HG02870 (cell line): ENCODE data around the gene SSX4.
A peak's percentile ranks its signal among the peaks of the same experiment; 100 is the strongest.
"Not testable (repeated sequence)": the region's sequence is repeated elsewhere in the genome, so short reads cannot be mapped to it uniquely, and the experiment has no call there.

Source experiments
- ATAC-seq: cut with Tn5 transposase; IDR thresholded peaks from one replicate; pipeline ENCODE4 v1.9.1; 2021; ENCODE audit warnings: mild to moderate bottlenecking, moderate library complexity; ENCODE audit not compliant: unreplicated experiment

SSX4 gene, protein sequence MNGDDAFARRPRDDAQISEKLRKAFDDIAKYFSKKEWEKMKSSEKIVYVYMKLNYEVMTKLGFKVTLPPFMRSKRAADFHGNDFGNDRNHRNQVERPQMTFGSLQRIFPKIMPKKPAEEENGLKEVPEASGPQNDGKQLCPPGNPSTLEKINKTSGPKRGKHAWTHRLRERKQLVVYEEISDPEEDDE

DNA sequence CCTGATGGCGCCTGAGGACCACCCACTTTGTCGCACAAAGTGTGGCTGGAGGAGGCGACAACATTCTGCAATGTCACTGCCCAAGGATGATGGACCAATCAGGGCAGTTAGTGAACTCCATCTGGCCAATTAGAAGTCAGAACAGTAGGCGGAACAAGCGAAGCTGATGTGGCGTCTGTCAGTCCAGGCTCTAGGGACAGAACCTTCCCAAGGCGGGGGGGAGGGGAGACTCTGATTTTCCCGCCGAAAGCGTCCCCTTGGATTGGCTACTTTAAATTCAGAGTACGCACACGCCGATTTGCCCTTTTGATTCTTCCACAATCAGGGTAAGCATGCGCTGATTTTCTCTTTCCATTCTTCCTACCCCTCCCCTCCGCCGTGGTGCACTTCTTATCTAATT lies at the start of gene SSX4:
Gene SSX4 (plus strand): TSS at position 301 of the 400 bp plus-strand sequence. CDS start 515 bp downstream, outside the sequence.
- not testable (repeated sequence) for ATAC-seq

- not testable (repeated sequence) for ATAC-seq
Observed at GRCh38 chrX:48346059-48346458, 37.3 kb upstream of the SSX4 start.

DNA sequence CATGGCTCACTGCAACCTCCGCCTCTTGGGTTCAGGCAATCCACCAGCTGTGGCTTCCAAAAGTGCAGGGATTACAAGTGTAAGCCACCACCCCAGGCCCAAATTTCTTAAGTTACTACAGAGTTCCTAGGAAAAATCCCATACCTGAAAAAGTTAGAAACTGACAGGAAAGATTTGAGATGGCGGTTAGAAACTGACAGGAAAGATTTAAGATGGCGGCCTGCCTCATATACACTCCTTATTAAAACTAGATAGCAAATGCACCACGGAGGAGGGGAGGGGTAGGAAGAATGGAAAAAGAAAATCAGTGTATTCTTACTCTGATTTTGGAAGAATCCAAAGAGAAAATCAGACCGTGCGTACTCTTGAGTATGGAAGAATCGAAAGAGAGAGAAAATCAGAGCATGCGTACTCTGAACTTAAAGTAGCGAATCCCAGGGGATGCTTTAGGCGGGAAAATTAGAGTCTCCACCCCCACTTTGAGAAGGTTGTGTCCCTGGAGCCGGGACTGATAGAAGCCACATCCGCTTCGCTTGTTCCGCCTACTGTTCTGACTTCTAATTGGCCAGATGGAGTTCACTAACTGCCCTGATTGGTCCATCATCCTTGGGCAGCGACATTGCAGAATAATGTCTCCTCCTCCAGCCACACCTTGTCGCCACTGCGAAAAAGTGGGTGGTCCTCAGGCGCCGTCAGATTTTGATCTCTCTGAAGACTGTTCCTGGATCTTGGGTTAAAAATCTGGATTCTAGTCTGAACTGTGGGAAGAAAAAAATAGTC lies 26.8 kb upstream of the SSX4 start, which contains the start of gene SSX3:
Gene SSX3 (minus strand): TSS at position 389 of the 780 bp plus-strand sequence. CDS start 1,454 bp downstream, outside the sequence.
- not testable (repeated sequence) for ATAC-seq

DNA sequence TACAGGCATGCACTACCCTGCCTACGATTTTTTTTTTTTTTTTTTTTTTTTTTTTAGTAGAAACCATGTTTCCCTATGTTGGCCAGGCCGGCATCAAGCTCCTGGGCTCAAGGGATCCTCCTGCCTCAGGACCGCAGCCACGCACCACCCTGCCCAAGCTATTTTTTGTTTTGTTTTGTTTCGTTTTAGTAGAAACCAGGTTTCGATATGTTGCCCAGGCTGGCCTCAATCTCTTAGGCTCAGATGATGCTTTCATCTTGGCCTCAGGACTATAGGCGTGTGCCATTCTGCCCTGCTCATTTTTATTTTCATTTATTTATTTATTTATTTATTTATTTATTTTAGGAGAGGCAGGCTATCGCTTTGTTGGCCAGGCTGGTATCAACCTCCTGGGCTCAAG lies 25.7 kb upstream of the SSX4 start:
- no peak for ATAC-seq

DNA sequence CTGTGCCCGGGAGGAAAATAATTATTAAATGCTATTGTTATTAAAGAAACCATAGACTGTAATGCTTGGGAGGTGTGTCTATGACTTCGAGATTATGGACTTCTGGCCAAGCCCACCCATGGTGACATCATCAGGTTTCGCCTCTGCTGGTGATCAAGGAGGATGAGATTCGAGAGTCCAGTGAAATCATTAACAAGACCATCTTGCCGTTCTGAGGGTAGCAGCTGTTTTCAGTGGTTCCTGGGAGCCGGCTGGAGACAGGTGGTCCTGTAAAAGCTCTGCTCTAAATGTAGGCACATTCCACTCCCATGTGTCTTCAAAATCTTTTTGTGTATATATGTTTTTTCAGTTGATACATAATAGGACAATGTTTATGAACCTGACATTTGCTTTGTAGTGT lies 24.1 kb upstream of the SSX4 start:
- ATAC-seq, result not testable (repeated sequence)

GRCh38 chrX:48367717-48368408 lies 15.5 kb upstream of the SSX4 start:
- peak; percentile 58 for ATAC-seq

GRCh38 chrX:48370408-48370807 lies 12.9 kb upstream of the SSX4 start:
- ATAC-seq, result not testable (repeated sequence)

DNA sequence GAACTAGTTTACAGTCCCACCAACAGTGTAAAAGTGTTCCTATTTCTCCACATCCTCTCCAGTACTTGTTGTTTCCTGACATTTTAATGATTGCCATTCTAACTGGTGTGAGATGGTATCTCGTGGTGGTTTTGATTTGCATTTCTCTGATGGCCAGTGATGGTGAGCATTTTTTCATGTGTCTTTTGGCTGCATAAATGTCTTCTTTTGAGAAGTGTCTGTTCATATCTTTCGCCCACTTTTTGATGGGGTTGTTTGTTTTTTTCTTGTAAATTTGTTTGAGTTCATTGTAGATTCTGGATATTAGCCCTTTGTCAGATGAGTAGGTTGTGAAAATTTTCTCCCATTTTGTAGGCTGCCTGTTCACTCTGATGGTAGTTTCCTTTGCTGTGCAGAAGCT lies 13.6 kb downstream of the SSX4 start:
- not testable (repeated sequence) for ATAC-seq

DNA sequence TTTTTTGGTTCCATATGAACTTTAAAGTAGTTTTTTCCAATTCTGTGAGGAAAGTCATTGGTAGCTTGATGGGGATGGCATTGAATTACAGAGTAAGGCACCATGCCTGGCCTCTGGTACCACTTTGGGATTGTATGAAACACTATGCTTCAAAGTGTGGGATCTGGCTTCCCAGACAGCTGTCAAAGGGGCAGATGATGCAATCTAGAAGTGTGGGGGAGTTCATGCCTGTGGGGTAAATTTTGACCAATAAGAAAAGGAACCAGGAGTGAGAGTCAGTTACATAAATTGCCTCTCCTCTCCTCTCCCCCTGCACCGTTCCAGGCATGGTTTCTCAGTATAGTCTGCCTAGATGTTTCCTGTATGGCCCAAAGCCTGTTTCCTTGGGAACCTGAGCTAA lies 14.5 kb downstream of the SSX4 start:
- not testable (repeated sequence) for ATAC-seq

DNA sequence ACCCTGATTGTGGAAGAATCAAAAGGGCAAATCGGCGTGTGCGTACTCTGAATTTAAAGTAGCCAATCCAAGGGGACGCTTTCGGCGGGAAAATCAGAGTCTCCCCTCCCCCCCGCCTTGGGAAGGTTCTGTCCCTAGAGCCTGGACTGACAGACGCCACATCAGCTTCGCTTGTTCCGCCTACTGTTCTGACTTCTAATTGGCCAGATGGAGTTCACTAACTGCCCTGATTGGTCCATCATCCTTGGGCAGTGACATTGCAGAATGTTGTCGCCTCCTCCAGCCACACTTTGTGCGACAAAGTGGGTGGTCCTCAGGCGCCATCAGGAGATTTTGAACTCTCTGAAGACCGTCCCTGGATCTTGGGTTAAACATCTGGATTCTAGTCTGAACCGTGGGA lies 28.5 kb downstream of the SSX4 start, which contains the start of gene SSX4B:
Gene SSX4B (minus strand): TSS at position 101 of the 400 bp plus-strand sequence. CDS start 588 bp downstream, outside the sequence.
- ATAC-seq, result not testable (repeated sequence)

- ATAC-seq, result peak; percentile 55
Observed at GRCh38 chrX:48427027-48427716, 43.8 kb downstream of the SSX4 start.

- ATAC-seq, result not testable (repeated sequence)
Observed at GRCh38 chrX:48429606-48430005, 46.3 kb downstream of the SSX4 start.

- ATAC-seq, result not testable (repeated sequence)
Observed at GRCh38 chrX:48430166-48430565, 46.8 kb downstream of the SSX4 start.

DNA sequence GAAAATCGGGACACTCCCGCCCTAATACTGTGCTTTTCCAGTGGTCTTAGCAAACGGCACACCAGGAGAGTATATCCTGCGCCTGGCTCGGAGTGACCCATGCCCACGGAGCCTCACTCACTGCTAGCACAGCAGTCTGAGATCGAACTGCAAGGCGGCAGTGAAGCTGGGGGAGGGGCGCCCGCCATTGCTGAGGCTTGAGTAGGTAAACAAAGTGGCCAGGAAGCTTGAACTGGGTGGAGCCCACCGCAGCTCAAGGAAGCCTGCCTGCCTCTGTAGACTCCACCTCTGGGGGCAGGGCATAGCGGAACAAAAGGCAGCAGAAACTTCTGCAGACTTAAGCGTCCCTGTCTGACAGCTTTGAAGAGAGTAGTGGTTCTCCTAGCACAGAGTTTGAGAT lies 50.4 kb downstream of the SSX4 start:
- not testable (repeated sequence) for ATAC-seq
